OCI-M2 (cell line): ENCODE measurements around the gene ITPK1.
"Not testable (repeated sequence)": the region's sequence is repeated elsewhere in the genome, so short reads cannot be mapped to it uniquely, and the experiment has no call there.

Experiments
- DNase-seq: peaks from one replicate; lab custom pipeline; 2025; ENCODE audit not compliant: unreplicated experiment; lab: John Stamatoyannopoulos, UW

Gene ITPK1

GRCh38 chr14:93131257-93131820 lies 15.6 kb upstream of the ITPK1 start:
- not testable (repeated sequence) for DNase-seq

GRCh38 chr14:93128725-93129459 lies 13.2 kb upstream of the ITPK1 start:
- no peak for DNase-seq

- DNase-seq: no peak
Measured at GRCh38 chr14:93126111-93126510, 10.4 kb upstream of the ITPK1 start.

- no peak for DNase-seq
Measured at GRCh38 chr14:93122826-93123225, 7.1 kb upstream of the ITPK1 start.

- no peak for DNase-seq
Measured at GRCh38 chr14:93121030-93121834, 5.5 kb upstream of the ITPK1 start.

GRCh38 chr14:93120517-93120916 lies 4.8 kb upstream of the ITPK1 start:
- DNase-seq: no peak

GRCh38 chr14:93116676-93117200 lies 1.0 kb upstream of the ITPK1 start:
- no peak for DNase-seq

GRCh38 chr14:93115069-93115820 lies 480 bp downstream of the ITPK1 start:
- DNase-seq: no peak

- DNase-seq: no peak
Measured at GRCh38 chr14:93114713-93115068, 1.0 kb downstream of the ITPK1 start.

- DNase-seq: no peak
Measured at GRCh38 chr14:93114068-93114710, 1.5 kb downstream of the ITPK1 start.

- no peak for DNase-seq
Measured at GRCh38 chr14:93113678-93114067, 2.1 kb downstream of the ITPK1 start.

GRCh38 chr14:93112891-93113677 lies 2.6 kb downstream of the ITPK1 start:
- DNase-seq: peak; percentile 52

- DNase-seq: not testable (repeated sequence)
Measured at GRCh38 chr14:93111541-93111940, 4.2 kb downstream of the ITPK1 start.

GRCh38 chr14:93110856-93111419 lies 4.8 kb downstream of the ITPK1 start:
- DNase-seq: no peak

GRCh38 chr14:93109572-93110481 lies 5.9 kb downstream of the ITPK1 start:
- DNase-seq: no peak

GRCh38 chr14:93108105-93108504 lies 7.6 kb downstream of the ITPK1 start:
- no peak for DNase-seq

GRCh38 chr14:93107453-93107852 lies 8.3 kb downstream of the ITPK1 start:
- DNase-seq: no peak

- DNase-seq: no peak
Measured at GRCh38 chr14:93106541-93107156, 9.1 kb downstream of the ITPK1 start.
